Ishikawa (cell line): ENCODE data around the gene GAB2.

Source experiments
- TF ChIP-seq, protein P1 (sequence below): IDR thresholded peaks from 2 replicates; pipeline ENCODE4 v1.6.1; 2012
- TF ChIP-seq, protein P2 (sequence below): IDR thresholded peaks from 2 replicates; pipeline ENCODE4 v1.6.1; 2012

DNA sequence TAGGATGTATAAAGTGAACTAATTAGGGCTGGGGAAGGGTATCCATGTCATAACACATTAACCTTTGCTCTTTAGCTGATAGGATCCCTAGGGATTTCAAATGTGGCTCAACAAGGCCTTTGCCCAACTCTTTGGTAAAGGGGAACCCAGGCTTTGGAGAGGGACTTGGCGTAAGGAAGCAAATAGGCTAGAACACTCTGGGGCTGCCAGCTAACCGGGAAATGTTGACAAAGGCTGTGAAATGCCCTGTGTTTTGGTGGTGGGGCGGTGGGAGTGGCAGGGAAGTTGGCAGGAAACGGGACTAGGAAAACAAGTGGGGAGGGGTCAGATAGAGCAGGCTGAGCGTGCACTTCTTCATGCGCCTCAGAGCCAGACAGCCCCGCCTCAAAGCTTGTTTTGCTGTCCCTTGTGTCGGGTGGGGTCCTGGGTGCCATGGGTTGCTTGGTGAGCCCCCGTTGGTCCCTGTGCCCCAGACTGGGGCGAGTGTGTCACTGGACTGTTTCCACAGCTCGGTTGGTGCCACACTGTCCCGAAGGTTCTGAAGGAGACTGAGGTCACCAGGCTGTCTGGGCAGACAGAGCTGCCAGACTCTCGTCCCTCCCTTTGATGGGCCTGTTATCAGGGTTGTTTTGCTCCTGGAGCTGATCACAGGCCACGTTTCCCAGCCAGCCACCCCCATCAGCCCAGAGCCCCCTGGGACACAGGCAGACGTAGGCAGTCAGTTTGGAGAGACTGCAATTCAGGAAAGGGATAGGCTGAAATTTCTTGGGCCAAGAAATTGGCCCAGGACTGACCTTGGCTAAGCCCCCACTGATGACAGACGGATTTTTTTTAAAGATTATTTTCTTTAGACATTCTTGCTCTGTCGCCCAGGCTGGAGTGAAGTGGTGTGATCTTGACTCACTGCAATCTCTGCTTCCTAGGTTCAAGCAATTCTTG lies 248.8 kb downstream of the GAB2 start:
- TF ChIP-seq, protein P1, sequence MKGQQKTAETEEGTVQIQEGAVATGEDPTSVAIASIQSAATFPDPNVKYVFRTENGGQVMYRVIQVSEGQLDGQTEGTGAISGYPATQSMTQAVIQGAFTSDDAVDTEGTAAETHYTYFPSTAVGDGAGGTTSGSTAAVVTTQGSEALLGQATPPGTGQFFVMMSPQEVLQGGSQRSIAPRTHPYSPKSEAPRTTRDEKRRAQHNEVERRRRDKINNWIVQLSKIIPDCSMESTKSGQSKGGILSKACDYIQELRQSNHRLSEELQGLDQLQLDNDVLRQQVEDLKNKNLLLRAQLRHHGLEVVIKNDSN: no peak
- TF ChIP-seq, protein P2, sequence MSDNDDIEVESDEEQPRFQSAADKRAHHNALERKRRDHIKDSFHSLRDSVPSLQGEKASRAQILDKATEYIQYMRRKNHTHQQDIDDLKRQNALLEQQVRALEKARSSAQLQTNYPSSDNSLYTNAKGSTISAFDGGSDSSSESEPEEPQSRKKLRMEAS: no peak
